DMS53 treated with DMSO at 0.1 percent for 48 hours (cell line): ENCODE results near the gene MED15.
"Not testable (repeated sequence)": the region's sequence is repeated elsewhere in the genome, so short reads cannot be mapped to it uniquely, and the experiment has no call there.

Experiments used
- DNase-seq: peaks from one replicate; lab custom pipeline; 2025; ENCODE audit not compliant: unreplicated experiment; lab: John Stamatoyannopoulos, UW

The MED15 gene

GRCh38 chr22:20619045-20619892, 111.9 kb downstream of the MED15 start:
- DNase-seq: no peak

- not testable (repeated sequence) for DNase-seq
These were observed 112.4 kb downstream of the MED15 start for GRCh38 chr22:20619893-20620194.

GRCh38 chr22:20621162-20621561, 113.8 kb downstream of the MED15 start:
- DNase-seq: no peak

- no peak for DNase-seq
These were observed 115.4 kb downstream of the MED15 start for GRCh38 chr22:20622650-20623339.

- DNase-seq: no peak
These were observed 116.8 kb downstream of the MED15 start for GRCh38 chr22:20624161-20624616.

GRCh38 chr22:20625270-20625669, 117.9 kb downstream of the MED15 start:
- no peak for DNase-seq

- DNase-seq: no peak
These were observed 119.4 kb downstream of the MED15 start for GRCh38 chr22:20626811-20627210.

- no peak for DNase-seq
These were observed 120.0 kb downstream of the MED15 start for GRCh38 chr22:20627432-20627831.

- DNase-seq: no peak
These were observed 120.9 kb downstream of the MED15 start for GRCh38 chr22:20628081-20628939.

- no peak for DNase-seq
These were observed 122.0 kb downstream of the MED15 start for GRCh38 chr22:20629401-20629800.

GRCh38 chr22:20630873-20631617, 123.6 kb downstream of the MED15 start:
- no peak for DNase-seq

GRCh38 chr22:20632082-20632481, 124.7 kb downstream of the MED15 start:
- DNase-seq: no peak

GRCh38 chr22:20632518-20632917, 125.1 kb downstream of the MED15 start:
- DNase-seq: no peak

- DNase-seq: no peak
These were observed 127.3 kb downstream of the MED15 start for GRCh38 chr22:20634560-20635226.

GRCh38 chr22:20635227-20635591, 127.8 kb downstream of the MED15 start:
- no peak for DNase-seq

GRCh38 chr22:20636075-20636812, 128.8 kb downstream of the MED15 start:
- no peak for DNase-seq

GRCh38 chr22:20636945-20637344, 129.5 kb downstream of the MED15 start:
- DNase-seq: no peak
